Measurements from ENCODE around the gene TBC1D13. TPM values are rescaled to one million over a fixed set of nuclear protein-coding genes. Genes with fewer than 3 reads are reported as not detected.

Gene TBC1D13
- polyA plus RNA-seq, 1 donor from 2014 or later, result 30.0 TPM

DNA sequence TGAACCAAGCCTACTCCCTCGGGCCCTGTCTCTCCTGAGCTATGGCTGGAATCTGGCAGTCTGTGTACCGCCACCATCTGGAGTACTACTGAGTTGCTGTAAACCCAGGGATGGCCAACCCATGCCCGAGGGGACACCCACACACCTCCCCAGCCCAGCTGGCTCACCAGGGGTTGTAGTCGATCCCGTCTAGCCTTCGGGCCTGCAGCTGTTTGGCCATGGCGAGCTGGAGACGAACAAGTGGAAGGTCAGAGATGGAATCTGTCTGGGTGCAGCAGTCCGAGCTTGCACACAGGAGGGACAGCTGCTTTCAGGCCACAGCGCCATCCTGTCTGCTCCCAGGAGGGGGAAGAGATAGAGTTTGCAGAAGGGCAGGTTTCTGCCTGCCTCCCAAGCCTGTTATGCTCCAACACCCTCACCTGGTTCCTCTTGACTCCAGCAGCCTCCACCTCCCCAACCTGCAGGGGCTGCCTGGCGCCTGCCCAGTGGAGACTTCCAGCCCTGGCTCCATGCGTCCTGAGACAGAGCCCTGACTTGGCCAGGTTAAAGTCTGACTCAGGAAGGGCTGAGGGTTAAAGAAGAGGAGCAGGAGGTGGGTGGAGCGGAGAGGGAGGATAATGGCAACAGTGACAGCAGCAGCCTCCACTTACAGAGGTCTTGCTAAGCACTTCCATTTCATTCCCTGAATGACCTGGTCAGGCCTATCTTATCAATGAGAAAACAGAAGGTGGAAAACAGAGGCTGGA lies 58.3 kb downstream of the TBC1D13 start:
- H3K27ac ChIP-seq (ENCODE audit: low read length), result no peak overlapping the region
- H3K9me3 ChIP-seq (ENCODE audit: low read length), result no peaks in the 10 kb centered on the region
- no peaks in the 10 kb centered on the region for H3K36me3 ChIP-seq (ENCODE audit: insufficient read depth, low read length)
- H3K4me2 ChIP-seq (ENCODE audit: low read length), result no peak overlapping the region
- H3K9me2 ChIP-seq (ENCODE audit: insufficient read depth, low read length), result no peaks in the 10 kb centered on the region
- H3K9ac ChIP-seq (ENCODE audit: low read length), result no peak overlapping the region
- no peaks in the 10 kb centered on the region for H3K27me3 ChIP-seq (ENCODE audit: insufficient read depth, low read depth, low read length)
- no peaks in the 10 kb centered on the region for H4K20me1 ChIP-seq (ENCODE audit: insufficient read depth)
- no peaks in the 10 kb centered on the region for H3K79me2 ChIP-seq (replicated peaks; ENCODE audit: insufficient read depth, low read length)
- no peak overlapping the region for H2AFZ ChIP-seq (ENCODE audit: low read depth, low read length)
- no peak overlapping the region for H3K4me3 ChIP-seq (ENCODE audit: low read length)
- no peaks in the 10 kb centered on the region for H3F3A ChIP-seq (ENCODE audit: insufficient read depth, low read length, poor library complexity, severe bottlenecking)
- TF ChIP-seq EP300 (conservative IDR thresholded peaks at IDR 0.05; ENCODE audit: poor library complexity, severe bottlenecking) (no peak), SMC3 (conservative IDR thresholded peaks at IDR 0.05; ENCODE audit: poor library complexity) (no peak)
- TF ChIP-seq, protein P1, sequence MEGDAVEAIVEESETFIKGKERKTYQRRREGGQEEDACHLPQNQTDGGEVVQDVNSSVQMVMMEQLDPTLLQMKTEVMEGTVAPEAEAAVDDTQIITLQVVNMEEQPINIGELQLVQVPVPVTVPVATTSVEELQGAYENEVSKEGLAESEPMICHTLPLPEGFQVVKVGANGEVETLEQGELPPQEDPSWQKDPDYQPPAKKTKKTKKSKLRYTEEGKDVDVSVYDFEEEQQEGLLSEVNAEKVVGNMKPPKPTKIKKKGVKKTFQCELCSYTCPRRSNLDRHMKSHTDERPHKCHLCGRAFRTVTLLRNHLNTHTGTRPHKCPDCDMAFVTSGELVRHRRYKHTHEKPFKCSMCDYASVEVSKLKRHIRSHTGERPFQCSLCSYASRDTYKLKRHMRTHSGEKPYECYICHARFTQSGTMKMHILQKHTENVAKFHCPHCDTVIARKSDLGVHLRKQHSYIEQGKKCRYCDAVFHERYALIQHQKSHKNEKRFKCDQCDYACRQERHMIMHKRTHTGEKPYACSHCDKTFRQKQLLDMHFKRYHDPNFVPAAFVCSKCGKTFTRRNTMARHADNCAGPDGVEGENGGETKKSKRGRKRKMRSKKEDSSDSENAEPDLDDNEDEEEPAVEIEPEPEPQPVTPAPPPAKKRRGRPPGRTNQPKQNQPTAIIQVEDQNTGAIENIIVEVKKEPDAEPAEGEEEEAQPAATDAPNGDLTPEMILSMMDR (IDR thresholded peaks at IDR 0.05; ENCODE audit: poor library complexity, severe bottlenecking), result no peak

DNA sequence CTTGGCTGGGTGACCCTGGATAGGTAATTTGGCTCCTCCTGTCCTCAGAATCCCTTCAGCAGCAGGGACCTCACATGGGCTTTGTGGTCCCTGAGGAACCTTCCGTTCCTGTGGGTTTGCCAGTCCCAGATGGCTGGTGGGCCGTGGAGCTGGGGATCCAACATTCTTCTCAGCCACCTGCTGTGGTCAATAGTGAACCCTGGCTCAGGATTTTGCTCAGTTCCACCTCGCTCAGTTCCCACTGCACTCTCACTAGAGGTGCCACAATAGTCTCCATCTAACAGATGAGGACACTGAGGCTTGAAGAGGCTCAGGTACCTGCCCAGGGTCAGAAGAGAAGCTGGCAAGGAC lies 59.6 kb downstream of the TBC1D13 start:
- H3K9me2 ChIP-seq (ENCODE audit: insufficient read depth, low read length), result no peaks in the 10 kb centered on the region
- no peak overlapping the region for H3K4me3 ChIP-seq (ENCODE audit: low read length)
- H3K36me3 ChIP-seq (ENCODE audit: insufficient read depth, low read length), result no peaks in the 10 kb centered on the region
- no peak overlapping the region for H3K27ac ChIP-seq (ENCODE audit: low read length)
- H3K27me3 ChIP-seq (ENCODE audit: insufficient read depth, low read depth, low read length), result no peaks in the 10 kb centered on the region
- no peaks in the 10 kb centered on the region for H3K9me3 ChIP-seq (ENCODE audit: low read length)
- H2AFZ ChIP-seq (ENCODE audit: low read depth, low read length), result no peak overlapping the region
- no peaks in the 10 kb centered on the region for H3F3A ChIP-seq (ENCODE audit: insufficient read depth, low read length, poor library complexity, severe bottlenecking)
- no peaks in the 10 kb centered on the region for H3K79me2 ChIP-seq (replicated peaks; ENCODE audit: insufficient read depth, low read length)
- TF ChIP-seq SMC3 (conservative IDR thresholded peaks at IDR 0.05; ENCODE audit: poor library complexity), result no peak
- no peak for TF ChIP-seq EZH2 (IDR thresholded peaks at IDR 0.05; ENCODE audit: borderline replicate concordance, insufficient read depth, low read length, poor library complexity, severe bottlenecking)
- TF ChIP-seq, protein P2, sequence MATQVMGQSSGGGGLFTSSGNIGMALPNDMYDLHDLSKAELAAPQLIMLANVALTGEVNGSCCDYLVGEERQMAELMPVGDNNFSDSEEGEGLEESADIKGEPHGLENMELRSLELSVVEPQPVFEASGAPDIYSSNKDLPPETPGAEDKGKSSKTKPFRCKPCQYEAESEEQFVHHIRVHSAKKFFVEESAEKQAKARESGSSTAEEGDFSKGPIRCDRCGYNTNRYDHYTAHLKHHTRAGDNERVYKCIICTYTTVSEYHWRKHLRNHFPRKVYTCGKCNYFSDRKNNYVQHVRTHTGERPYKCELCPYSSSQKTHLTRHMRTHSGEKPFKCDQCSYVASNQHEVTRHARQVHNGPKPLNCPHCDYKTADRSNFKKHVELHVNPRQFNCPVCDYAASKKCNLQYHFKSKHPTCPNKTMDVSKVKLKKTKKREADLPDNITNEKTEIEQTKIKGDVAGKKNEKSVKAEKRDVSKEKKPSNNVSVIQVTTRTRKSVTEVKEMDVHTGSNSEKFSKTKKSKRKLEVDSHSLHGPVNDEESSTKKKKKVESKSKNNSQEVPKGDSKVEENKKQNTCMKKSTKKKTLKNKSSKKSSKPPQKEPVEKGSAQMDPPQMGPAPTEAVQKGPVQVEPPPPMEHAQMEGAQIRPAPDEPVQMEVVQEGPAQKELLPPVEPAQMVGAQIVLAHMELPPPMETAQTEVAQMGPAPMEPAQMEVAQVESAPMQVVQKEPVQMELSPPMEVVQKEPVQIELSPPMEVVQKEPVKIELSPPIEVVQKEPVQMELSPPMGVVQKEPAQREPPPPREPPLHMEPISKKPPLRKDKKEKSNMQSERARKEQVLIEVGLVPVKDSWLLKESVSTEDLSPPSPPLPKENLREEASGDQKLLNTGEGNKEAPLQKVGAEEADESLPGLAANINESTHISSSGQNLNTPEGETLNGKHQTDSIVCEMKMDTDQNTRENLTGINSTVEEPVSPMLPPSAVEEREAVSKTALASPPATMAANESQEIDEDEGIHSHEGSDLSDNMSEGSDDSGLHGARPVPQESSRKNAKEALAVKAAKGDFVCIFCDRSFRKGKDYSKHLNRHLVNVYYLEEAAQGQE (IDR thresholded peaks at IDR 0.05; ENCODE audit: borderline replicate concordance), result no peak
- no peak for TF ChIP-seq MXI1 (conservative IDR thresholded peaks at IDR 0.05; ENCODE audit: poor library complexity, severe bottlenecking)
- TF ChIP-seq, protein P1 (IDR thresholded peaks at IDR 0.05; ENCODE audit: poor library complexity, severe bottlenecking), result no peak
- no peak for TF ChIP-seq EP300 (conservative IDR thresholded peaks at IDR 0.05; ENCODE audit: poor library complexity, severe bottlenecking)
- TF ChIP-seq POLR2AphosphoS5 (IDR thresholded peaks at IDR 0.05), result no peak
- no peak for TF ChIP-seq RAD21 (conservative IDR thresholded peaks at IDR 0.05)
- no peak for TF ChIP-seq TAF1 (IDR thresholded peaks at IDR 0.05; ENCODE audit: low read depth)
- no peaks in the 10 kb centered on the region for H4K20me1 ChIP-seq (ENCODE audit: insufficient read depth)
- no peak overlapping the region for H3K9ac ChIP-seq (ENCODE audit: low read length)
- H3K4me2 ChIP-seq (ENCODE audit: low read length), result no peak overlapping the region

Measured in neural cell (in vitro differentiated cells).